Measurements from ENCODE around the gene GABRB1. TPM values are rescaled to one million over a fixed set of nuclear protein-coding genes. Genes with fewer than 3 reads are reported as not detected.

GABRB1 gene
- total and polyA plus RNA-seq, 2 of the 8 experiments (the other 6 are each of a cell fraction or from before 2014, with no cell fraction given), result 0.22 to 0.38 TPM

DNA sequence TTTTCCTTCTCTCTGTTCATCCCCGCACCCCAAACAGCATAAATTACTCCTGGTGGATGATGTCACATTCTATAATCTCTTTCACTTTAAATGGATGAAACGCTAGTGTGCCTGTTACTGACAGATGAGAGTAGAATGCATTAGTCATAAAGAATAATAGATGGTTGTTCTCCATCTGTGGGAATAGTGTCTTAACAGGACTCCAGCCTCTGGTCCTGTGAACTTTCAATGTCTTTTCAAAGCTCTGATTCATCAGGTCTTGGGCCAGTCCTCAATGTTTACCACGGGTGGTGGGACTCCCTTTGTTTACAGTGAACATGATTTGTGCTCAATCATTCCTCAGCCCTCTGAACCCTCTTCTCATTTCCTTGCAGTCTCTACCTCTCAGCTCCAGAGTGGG is 182.6 kb downstream of the GABRB1 start (continued):
- TF ChIP-seq CEBPB (IDR thresholded peaks at IDR 0.05; ENCODE audit: low read depth, low read length), result no peak
- no peak for TF ChIP-seq HDAC2 (IDR thresholded peaks at IDR 0.05; ENCODE audit: borderline replicate concordance in 1 of 2, low read depth in 2 of 2, low read length in 2 of 2)
- TF ChIP-seq, protein P1, sequence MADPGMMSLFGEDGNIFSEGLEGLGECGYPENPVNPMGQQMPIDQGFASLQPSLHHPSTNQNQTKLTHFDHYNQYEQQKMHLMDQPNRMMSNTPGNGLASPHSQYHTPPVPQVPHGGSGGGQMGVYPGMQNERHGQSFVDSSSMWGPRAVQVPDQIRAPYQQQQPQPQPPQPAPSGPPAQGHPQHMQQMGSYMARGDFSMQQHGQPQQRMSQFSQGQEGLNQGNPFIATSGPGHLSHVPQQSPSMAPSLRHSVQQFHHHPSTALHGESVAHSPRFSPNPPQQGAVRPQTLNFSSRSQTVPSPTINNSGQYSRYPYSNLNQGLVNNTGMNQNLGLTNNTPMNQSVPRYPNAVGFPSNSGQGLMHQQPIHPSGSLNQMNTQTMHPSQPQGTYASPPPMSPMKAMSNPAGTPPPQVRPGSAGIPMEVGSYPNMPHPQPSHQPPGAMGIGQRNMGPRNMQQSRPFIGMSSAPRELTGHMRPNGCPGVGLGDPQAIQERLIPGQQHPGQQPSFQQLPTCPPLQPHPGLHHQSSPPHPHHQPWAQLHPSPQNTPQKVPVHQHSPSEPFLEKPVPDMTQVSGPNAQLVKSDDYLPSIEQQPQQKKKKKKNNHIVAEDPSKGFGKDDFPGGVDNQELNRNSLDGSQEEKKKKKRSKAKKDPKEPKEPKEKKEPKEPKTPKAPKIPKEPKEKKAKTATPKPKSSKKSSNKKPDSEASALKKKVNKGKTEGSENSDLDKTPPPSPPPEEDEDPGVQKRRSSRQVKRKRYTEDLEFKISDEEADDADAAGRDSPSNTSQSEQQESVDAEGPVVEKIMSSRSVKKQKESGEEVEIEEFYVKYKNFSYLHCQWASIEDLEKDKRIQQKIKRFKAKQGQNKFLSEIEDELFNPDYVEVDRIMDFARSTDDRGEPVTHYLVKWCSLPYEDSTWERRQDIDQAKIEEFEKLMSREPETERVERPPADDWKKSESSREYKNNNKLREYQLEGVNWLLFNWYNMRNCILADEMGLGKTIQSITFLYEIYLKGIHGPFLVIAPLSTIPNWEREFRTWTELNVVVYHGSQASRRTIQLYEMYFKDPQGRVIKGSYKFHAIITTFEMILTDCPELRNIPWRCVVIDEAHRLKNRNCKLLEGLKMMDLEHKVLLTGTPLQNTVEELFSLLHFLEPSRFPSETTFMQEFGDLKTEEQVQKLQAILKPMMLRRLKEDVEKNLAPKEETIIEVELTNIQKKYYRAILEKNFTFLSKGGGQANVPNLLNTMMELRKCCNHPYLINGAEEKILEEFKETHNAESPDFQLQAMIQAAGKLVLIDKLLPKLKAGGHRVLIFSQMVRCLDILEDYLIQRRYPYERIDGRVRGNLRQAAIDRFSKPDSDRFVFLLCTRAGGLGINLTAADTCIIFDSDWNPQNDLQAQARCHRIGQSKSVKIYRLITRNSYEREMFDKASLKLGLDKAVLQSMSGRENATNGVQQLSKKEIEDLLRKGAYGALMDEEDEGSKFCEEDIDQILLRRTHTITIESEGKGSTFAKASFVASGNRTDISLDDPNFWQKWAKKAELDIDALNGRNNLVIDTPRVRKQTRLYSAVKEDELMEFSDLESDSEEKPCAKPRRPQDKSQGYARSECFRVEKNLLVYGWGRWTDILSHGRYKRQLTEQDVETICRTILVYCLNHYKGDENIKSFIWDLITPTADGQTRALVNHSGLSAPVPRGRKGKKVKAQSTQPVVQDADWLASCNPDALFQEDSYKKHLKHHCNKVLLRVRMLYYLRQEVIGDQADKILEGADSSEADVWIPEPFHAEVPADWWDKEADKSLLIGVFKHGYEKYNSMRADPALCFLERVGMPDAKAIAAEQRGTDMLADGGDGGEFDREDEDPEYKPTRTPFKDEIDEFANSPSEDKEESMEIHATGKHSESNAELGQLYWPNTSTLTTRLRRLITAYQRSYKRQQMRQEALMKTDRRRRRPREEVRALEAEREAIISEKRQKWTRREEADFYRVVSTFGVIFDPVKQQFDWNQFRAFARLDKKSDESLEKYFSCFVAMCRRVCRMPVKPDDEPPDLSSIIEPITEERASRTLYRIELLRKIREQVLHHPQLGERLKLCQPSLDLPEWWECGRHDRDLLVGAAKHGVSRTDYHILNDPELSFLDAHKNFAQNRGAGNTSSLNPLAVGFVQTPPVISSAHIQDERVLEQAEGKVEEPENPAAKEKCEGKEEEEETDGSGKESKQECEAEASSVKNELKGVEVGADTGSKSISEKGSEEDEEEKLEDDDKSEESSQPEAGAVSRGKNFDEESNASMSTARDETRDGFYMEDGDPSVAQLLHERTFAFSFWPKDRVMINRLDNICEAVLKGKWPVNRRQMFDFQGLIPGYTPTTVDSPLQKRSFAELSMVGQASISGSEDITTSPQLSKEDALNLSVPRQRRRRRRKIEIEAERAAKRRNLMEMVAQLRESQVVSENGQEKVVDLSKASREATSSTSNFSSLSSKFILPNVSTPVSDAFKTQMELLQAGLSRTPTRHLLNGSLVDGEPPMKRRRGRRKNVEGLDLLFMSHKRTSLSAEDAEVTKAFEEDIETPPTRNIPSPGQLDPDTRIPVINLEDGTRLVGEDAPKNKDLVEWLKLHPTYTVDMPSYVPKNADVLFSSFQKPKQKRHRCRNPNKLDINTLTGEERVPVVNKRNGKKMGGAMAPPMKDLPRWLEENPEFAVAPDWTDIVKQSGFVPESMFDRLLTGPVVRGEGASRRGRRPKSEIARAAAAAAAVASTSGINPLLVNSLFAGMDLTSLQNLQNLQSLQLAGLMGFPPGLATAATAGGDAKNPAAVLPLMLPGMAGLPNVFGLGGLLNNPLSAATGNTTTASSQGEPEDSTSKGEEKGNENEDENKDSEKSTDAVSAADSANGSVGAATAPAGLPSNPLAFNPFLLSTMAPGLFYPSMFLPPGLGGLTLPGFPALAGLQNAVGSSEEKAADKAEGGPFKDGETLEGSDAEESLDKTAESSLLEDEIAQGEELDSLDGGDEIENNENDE (IDR thresholded peaks at IDR 0.05; ENCODE audit: insufficient replicate concordance, low read length), result no peak
- TF ChIP-seq JUN (IDR thresholded peaks at IDR 0.05; ENCODE audit: low read depth, low read length), result no peak
- TF ChIP-seq ASH2L (IDR thresholded peaks at IDR 0.05; ENCODE audit: low read length), result no peak
- no peak for TF ChIP-seq EP300 (IDR thresholded peaks at IDR 0.05; ENCODE audit: borderline replicate concordance in 1 of 2, low read depth in 2 of 2, low read length in 2 of 2)

Data from H1 (cell line).